ENCODE data around the gene GPRC5D. TPM values are rescaled to one million over a fixed set of nuclear protein-coding genes. Genes with fewer than 3 reads are reported as not detected.

The GPRC5D gene
- polyA plus RNA-seq, 3 donors from 2014 or later, result 0.52 TPM; not detected in 2

GRCh38 chr12:12990700-12991468 is 38.9 kb upstream of the GPRC5D start:
- H3K27ac Mint-ChIP-seq, result no peak overlapping the region
- no peak for DNase-seq
- peaks cover 0 to 2% (median 0%) of the 10 kb centered on the region in 3 donors for H3K27me3 Mint-ChIP-seq (ENCODE audit: low read depth in 3 of 3)
- H3K9me3 Mint-ChIP-seq, result no peaks in the 10 kb centered on the region
- H3K4me1 Mint-ChIP-seq, result peaks cover 8 to 10% of the 10 kb centered on the region in 2 donors
- peaks cover 0 to 14% (median 6%) of the 10 kb centered on the region in 3 donors for H3K36me3 Mint-ChIP-seq
- H3K4me3 Mint-ChIP-seq, result no peak overlapping the region

DNA sequence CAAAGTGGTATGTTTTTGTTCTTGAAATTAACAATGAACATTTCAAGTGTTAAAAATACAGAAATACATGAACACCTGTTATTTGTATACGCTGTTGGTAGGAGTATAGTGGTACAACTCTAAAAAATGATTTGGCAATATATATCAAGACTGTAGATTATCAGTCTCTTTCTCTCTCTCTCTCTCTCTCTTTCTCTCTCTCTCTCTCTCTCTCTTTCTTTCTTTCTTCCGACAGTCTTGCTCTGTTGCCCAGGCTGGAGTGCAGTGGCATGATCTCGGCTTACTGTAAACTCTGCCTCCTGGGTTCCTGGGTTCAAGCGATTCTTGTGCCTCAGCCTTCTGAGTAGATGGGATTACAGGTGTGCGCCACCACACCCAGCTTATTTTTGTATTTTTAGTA is 35.5 kb upstream of the GPRC5D start:
- H3K27ac Mint-ChIP-seq, result no peak overlapping the region

DNA sequence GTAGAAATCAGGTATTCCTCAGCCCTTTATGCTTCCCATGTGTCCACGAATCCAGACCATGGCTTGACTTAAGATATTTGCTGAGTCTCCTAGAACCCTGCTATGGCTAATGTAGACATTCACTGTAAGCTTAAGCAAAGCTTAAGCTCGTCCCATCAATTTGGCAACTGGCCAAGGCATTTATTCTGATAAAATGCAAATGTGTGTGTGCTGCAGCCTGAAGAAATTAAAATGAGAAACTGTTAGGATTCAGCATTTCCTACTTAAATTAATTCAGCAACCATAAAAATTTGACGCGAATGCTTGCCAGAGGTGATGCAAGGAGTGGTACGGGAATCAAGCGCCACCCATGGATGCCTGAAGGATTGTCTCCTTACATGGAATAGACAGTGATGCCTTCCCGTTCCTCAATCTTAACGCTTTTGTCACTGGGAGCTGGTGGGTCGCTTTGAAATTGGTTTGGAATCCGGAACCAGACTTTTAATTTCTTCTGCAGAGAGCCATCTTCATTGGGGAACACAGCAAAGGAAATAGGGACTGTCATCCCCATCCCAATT is 34.9 kb upstream of the GPRC5D start:
- Mint-ChIP-seq H3K36me3 (peaks cover 0 to 20% (median 13%) of the 10 kb centered on the region in 3 donors), H3K27me3 (ENCODE audit: low read depth in 3 of 3) (no peaks in the 10 kb centered on the region), H3K9me3 (no peaks in the 10 kb centered on the region), H3K27ac (no peak overlapping the region), H3K4me1 (no peaks in the 10 kb centered on the region), H3K4me3 (no peak overlapping the region)
- no peak for DNase-seq

More for the DNA sequence above, 35.5 kb upstream of the GPRC5D start:
- no peaks in the 10 kb centered on the region for H3K27me3 Mint-ChIP-seq (ENCODE audit: low read depth in 3 of 3)
- peaks cover 0 to 20% (median 13%) of the 10 kb centered on the region in 3 donors for H3K36me3 Mint-ChIP-seq
- H3K4me3 Mint-ChIP-seq, result no peak overlapping the region
- H3K9me3 Mint-ChIP-seq, result no peaks in the 10 kb centered on the region
- no peaks in the 10 kb centered on the region for H3K4me1 Mint-ChIP-seq
- no peak for DNase-seq

DNA sequence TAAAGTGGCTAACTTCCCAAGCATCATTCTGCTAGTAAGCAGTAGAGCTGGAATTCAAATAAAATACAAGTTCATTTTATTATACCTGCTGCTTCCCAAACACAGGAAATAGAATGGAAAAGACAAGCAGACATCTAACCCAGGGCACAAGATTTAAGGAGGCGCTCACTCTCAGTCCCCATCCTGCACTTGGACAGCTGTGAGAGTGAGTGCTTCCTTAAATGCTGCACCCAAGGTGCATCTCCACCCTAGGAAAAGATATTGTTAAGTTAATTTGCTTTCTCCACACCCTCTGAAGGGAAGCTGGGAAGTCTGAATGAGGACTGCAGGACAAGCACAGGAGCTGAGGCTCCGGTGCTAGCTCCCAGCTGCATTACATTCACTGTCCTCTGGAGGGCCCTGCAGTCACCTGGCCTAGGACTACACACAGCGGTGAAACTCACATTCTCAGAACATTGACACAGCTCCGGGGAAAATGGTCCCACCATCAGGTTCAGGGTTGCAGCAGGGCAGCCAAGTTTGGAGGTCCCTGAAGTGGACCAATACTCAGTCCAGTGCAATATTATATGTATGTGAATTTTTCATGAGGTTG is 33.9 kb upstream of the GPRC5D start:
- no peaks in the 10 kb centered on the region for H3K4me1 Mint-ChIP-seq
- H3K9me3 Mint-ChIP-seq, result no peaks in the 10 kb centered on the region
- no peak for DNase-seq
- H3K36me3 Mint-ChIP-seq, result peaks cover 0 to 20% (median 13%) of the 10 kb centered on the region in 3 donors
- no peak overlapping the region for H3K27ac Mint-ChIP-seq
- no peak overlapping the region for H3K4me3 Mint-ChIP-seq
- no peaks in the 10 kb centered on the region for H3K27me3 Mint-ChIP-seq (ENCODE audit: low read depth in 3 of 3)

- no peaks in the 10 kb centered on the region for H3K9me3 Mint-ChIP-seq
- H3K27ac Mint-ChIP-seq, result no peak overlapping the region
- no peak for DNase-seq
- no peaks in the 10 kb centered on the region for H3K4me1 Mint-ChIP-seq
- peaks cover 0 to 20% (median 13%) of the 10 kb centered on the region in 3 donors for H3K36me3 Mint-ChIP-seq
- no peaks in the 10 kb centered on the region for H3K27me3 Mint-ChIP-seq (ENCODE audit: low read depth in 3 of 3)
- H3K4me3 Mint-ChIP-seq, result no peak overlapping the region
Observed at GRCh38 chr12:12984149-12984548, 32.2 kb upstream of the GPRC5D start.

- Mint-ChIP-seq H3K9me3 (no peaks in the 10 kb centered on the region), H3K27me3 (ENCODE audit: low read depth in 3 of 3) (no peaks in the 10 kb centered on the region), H3K4me3 (no peak overlapping the region), H3K4me1 (no peaks in the 10 kb centered on the region), H3K27ac (no peak overlapping the region), H3K36me3 (peaks cover 0 to 17% (median 13%) of the 10 kb centered on the region in 3 donors)
- DNase-seq, result no peak
Observed at GRCh38 chr12:12983420-12984035, 31.6 kb upstream of the GPRC5D start.

DNA sequence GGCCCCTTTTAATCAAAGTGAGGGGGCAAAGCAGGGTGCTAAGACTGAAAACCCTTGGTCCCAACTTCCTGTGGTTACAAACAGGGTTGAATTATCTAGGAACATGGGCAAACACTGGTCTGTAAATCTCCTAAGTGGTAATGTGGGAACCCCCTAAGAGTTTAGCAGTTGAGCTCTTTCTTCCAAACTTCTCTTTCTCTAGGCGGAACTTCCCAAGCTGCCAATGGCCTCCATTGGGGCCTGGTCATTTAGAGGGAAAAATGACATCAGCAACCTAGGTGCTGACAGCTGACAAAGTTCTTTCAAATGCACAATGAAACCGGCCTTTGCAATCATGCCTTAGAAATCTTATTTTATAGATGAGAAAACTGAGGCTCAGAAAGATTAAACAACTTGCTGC is 30.4 kb upstream of the GPRC5D start:
- DNase-seq, result no peak

DNA sequence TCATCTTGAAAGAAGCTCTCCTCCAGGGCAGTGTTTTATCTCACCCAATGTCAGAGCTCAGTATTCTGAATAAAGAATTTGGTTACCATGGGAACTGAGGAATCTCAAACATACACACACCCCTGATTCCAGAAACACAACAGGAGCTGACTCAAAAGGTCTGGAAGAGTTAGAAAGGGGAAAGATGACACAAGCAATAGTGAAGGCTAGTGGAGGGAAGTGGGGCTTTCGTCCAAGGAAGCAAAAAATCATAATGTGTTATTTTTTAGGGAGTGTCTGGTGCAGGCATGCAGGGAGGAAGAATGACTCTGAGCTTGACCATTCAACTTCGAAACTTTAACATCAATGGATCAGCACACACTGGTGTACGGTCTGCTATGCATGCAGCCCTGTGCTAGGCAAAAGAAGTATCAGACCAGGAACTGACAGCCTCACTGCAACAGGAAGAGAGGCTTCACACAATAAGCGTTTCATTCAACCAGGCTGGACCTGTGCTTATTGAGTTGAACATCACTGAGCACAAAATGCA is 27.8 kb upstream of the GPRC5D start:
- no peak for DNase-seq
- Mint-ChIP-seq H3K27ac (no peak overlapping the region), H3K9me3 (no peaks in the 10 kb centered on the region), H3K27me3 (ENCODE audit: low read depth in 3 of 3) (no peaks in the 10 kb centered on the region), H3K4me1 (no peaks in the 10 kb centered on the region), H3K36me3 (peaks cover 0 to 24% (median 18%) of the 10 kb centered on the region in 3 donors), H3K4me3 (no peak overlapping the region)

More for the DNA sequence above, 30.4 kb upstream of the GPRC5D start:
- Mint-ChIP-seq H3K36me3 (peaks cover 0 to 17% (median 15%) of the 10 kb centered on the region in 3 donors), H3K4me1 (no peaks in the 10 kb centered on the region), H3K4me3 (no peak overlapping the region), H3K9me3 (no peaks in the 10 kb centered on the region), H3K27ac (no peak overlapping the region), H3K27me3 (ENCODE audit: low read depth in 3 of 3) (no peaks in the 10 kb centered on the region)

- DNase-seq, result no peak
- Mint-ChIP-seq H3K9me3 (peaks cover 0 to 1% (median 0%) of the 10 kb centered on the region in 6 donors), H3K27me3 (ENCODE audit: low read depth in 3 of 3) (no peaks in the 10 kb centered on the region), H3K36me3 (peaks cover 5 to 26% (median 20%) of the 10 kb centered on the region in 3 donors), H3K4me1 (no peaks in the 10 kb centered on the region), H3K27ac (no peak overlapping the region), H3K4me3 (no peak overlapping the region)
Observed at GRCh38 chr12:12979126-12979525, 27.2 kb upstream of the GPRC5D start.

GRCh38 chr12:12977231-12977630 is 25.3 kb upstream of the GPRC5D start:
- Mint-ChIP-seq H3K4me1 (no peaks in the 10 kb centered on the region), H3K36me3 (peaks cover 19 to 37% (median 34%) of the 10 kb centered on the region in 3 donors), H3K27ac (no peak overlapping the region), H3K27me3 (ENCODE audit: low read depth in 3 of 3) (no peaks in the 10 kb centered on the region), H3K9me3 (peaks cover 3 to 11% (median 6%) of the 10 kb centered on the region in 6 donors), H3K4me3 (no peak overlapping the region)
- no peak for DNase-seq

DNA sequence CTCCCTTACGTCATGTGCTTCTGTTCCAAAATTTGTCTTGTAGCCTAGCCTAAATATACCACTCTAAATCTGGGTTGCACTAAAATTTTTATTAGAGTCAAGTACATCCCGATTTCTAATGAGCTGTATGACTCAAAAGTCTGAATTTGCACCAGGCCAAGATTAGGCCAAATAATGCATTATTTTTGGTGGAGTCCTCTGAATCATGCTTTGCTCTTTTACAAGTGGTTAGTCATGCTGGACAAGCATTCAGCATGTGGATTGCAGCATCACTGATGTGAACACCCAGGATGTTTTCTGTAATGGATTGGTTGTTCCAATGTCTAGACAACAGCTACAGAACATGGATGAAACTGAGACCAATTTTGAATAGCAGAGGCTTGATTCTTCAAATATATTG is 24.4 kb upstream of the GPRC5D start:
- Mint-ChIP-seq H3K9me3 (peaks cover 3 to 11% (median 6%) of the 10 kb centered on the region in 6 donors), H3K4me1 (no peaks in the 10 kb centered on the region), H3K27me3 (ENCODE audit: low read depth in 3 of 3) (no peaks in the 10 kb centered on the region), H3K27ac (no peak overlapping the region), H3K4me3 (no peak overlapping the region), H3K36me3 (peaks cover 24 to 45% (median 41%) of the 10 kb centered on the region in 3 donors)
- no peak for DNase-seq

GRCh38 chr12:12975322-12976077 is 23.5 kb upstream of the GPRC5D start:
- H3K4me1 Mint-ChIP-seq, result no peaks in the 10 kb centered on the region
- DNase-seq, result no peak
- H3K36me3 Mint-ChIP-seq, result peaks cover 27 to 48% (median 43%) of the 10 kb centered on the region in 3 donors
- no peak overlapping the region for H3K27ac Mint-ChIP-seq
- H3K4me3 Mint-ChIP-seq, result no peak overlapping the region
- peaks cover 3 to 11% (median 6%) of the 10 kb centered on the region in 6 donors for H3K9me3 Mint-ChIP-seq
- H3K27me3 Mint-ChIP-seq (ENCODE audit: low read depth in 3 of 3), result no peaks in the 10 kb centered on the region

GRCh38 chr12:12974211-12974610 is 22.2 kb upstream of the GPRC5D start:
- peaks cover 27 to 51% (median 43%) of the 10 kb centered on the region in 3 donors for H3K36me3 Mint-ChIP-seq
- H3K9me3 Mint-ChIP-seq, result peaks cover 3 to 11% (median 6%) of the 10 kb centered on the region in 6 donors
- H3K27ac Mint-ChIP-seq, result no peak overlapping the region

More at GRCh38 chr12:12974211-12974610, 22.2 kb upstream of the GPRC5D start:
- Mint-ChIP-seq H3K4me1 (no peaks in the 10 kb centered on the region), H3K4me3 (no peak overlapping the region), H3K27me3 (ENCODE audit: low read depth in 3 of 3) (no peaks in the 10 kb centered on the region)
- DNase-seq, result no peak

Data from immature natural killer cell (primary cell).